Measurements from ENCODE around the gene ACTR1A. TPM values are rescaled to one million over a fixed set of nuclear protein-coding genes. Genes with fewer than 3 reads are reported as not detected.

ACTR1A gene
- total and polyA plus RNA-seq, 7 donors: 48.6 to 146 (median 124) TPM

GRCh38 chr10:102519246-102519825 is 16.8 kb upstream of the ACTR1A start:
- DNase-seq: no peak
- intact Hi-C loops (cut with DNase I): no loop called here
- WGBS, 2 donors: 96% methylated on average over 12 of the region's 12 CpGs
- Histone ChIP-seq H3K36me3 (peaks cover 0 to 24% (median 4%) of the 10 kb centered on the region in 4 donors), H3K9me3 (no peaks in the 10 kb centered on the region), H3K4me1 (peaks cover 0 to 6% (median 0%) of the 10 kb centered on the region in 4 donors), H3K4me3 (no peak overlapping the region), H3K27me3 (no peaks in the 10 kb centered on the region), H3K27ac (no peak overlapping the region)
- TF ChIP-seq CTCF (IDR thresholded peaks at IDR 0.05) (no peak), POLR2AphosphoS5 (IDR thresholded peaks at IDR 0.05) (no peak), POLR2A (IDR thresholded peaks at IDR 0.05) (no peak), EP300 (IDR thresholded peaks at IDR 0.05) (no peak)

GRCh38 chr10:102517553-102517952 is 15.0 kb upstream of the ACTR1A start:
- no peak for DNase-seq
- H3K9me3 ChIP-seq: no peaks in the 10 kb centered on the region
- TF ChIP-seq POLR2AphosphoS5 (IDR thresholded peaks at IDR 0.05): no peak
- TF ChIP-seq POLR2A (IDR thresholded peaks at IDR 0.05): no peak
- TF ChIP-seq CTCF (IDR thresholded peaks at IDR 0.05): no peak
- TF ChIP-seq EP300 (IDR thresholded peaks at IDR 0.05): no peak
- no peaks in the 10 kb centered on the region for H3K27me3 ChIP-seq
- no peak overlapping the region for H3K27ac ChIP-seq
- intact Hi-C loops (cut with DNase I): no loop called here
- peaks cover 0 to 31% (median 6%) of the 10 kb centered on the region in 4 donors for H3K36me3 ChIP-seq
- H3K4me1 ChIP-seq: peaks cover 0 to 6% (median 0%) of the 10 kb centered on the region in 4 donors
- WGBS, 2 donors: 82 to 91% methylated on average over 3 of the region's 3 CpGs
- no peak overlapping the region for H3K4me3 ChIP-seq

GRCh38 chr10:102515724-102516123 is 13.2 kb upstream of the ACTR1A start:
- H3K27me3 ChIP-seq: no peaks in the 10 kb centered on the region
- no peak for DNase-seq
- H3K4me3 ChIP-seq: no peak overlapping the region
- no peak overlapping the region for H3K27ac ChIP-seq
- 93 to 98% methylated on average over 3 of the region's 3 CpGs for WGBS, 2 donors
- peaks cover 0 to 6% (median 0%) of the 10 kb centered on the region in 4 donors for H3K4me1 ChIP-seq
- peaks cover 0 to 46% (median 13%) of the 10 kb centered on the region in 4 donors for H3K36me3 ChIP-seq
- intact Hi-C loops (cut with DNase I): no loop called here
- H3K9me3 ChIP-seq: no peaks in the 10 kb centered on the region
- TF ChIP-seq CTCF (IDR thresholded peaks at IDR 0.05) (no peak), POLR2AphosphoS5 (IDR thresholded peaks at IDR 0.05) (no peak), EP300 (IDR thresholded peaks at IDR 0.05) (no peak), POLR2A (IDR thresholded peaks at IDR 0.05) (no peak)

- Histone ChIP-seq H3K4me1 (peaks cover 0 to 6% (median 0%) of the 10 kb centered on the region in 4 donors), H3K27ac (no peak overlapping the region), H3K9me3 (no peaks in the 10 kb centered on the region), H3K27me3 (no peaks in the 10 kb centered on the region), H3K36me3 (peaks cover 0 to 56% (median 20%) of the 10 kb centered on the region in 4 donors), H3K4me3 (no peak overlapping the region)
- intact Hi-C loops (cut with DNase I): no loop called here
- no peak for DNase-seq
- TF ChIP-seq CTCF (IDR thresholded peaks at IDR 0.05) (no peak), POLR2AphosphoS5 (IDR thresholded peaks at IDR 0.05) (no peak), EP300 (IDR thresholded peaks at IDR 0.05) (no peak), POLR2A (IDR thresholded peaks at IDR 0.05) (no peak)
- WGBS, 2 donors: 92% methylated on average over 12 of the region's 12 CpGs
These were observed 12.2 kb upstream of the ACTR1A start for GRCh38 chr10:102514487-102515311.
